IMR-90 (cell line): ENCODE data around the gene CLEC19A. TPM values are rescaled to one million over a fixed set of nuclear protein-coding genes. Genes with fewer than 3 reads are reported as not detected.

ENCODE experiments used
- ATAC-seq: fragments of 200-7000 bp; cut with Tn5 transposase; 2 replicates; pipeline ENCODE4 v1.9.1; 2020; ENCODE audit warnings: low read depth, mild to moderate bottlenecking, moderate library complexity
- BruUV-seq: library from RNA; stranded (reverse); fragments of 400-500 nt; replicated peaks from 2 replicates; lab custom pipeline; 2021; lab: Mats Ljungman, UMichigan
- CTCF ChIA-PET: fragments of 300-600 bp; formaldehyde crosslinking; extraction: SDS; loops from one replicate; lab custom pipeline; 2021; ENCODE audit warnings: antibody characterized with exemption; lab: Yijun Ruan, JAX
- POLR2A ChIA-PET: fragments of 300-600 bp; sonication (Branson Sonifier 250); formaldehyde crosslinking; loops from one replicate; lab custom pipeline; 2022; ENCODE audit warnings: antibody characterized with exemption; ENCODE audit not compliant: unreplicated experiment; lab: Charles Lee
- DNase-seq: peaks from one replicate; pipeline ENCODE4 v3.0.0; 2013
- H2AFZ ChIP-seq: replicated peaks from 2 replicates; pipeline ENCODE3; 2013; ENCODE audit warnings: low read length, mild to moderate bottlenecking; ENCODE audit not compliant: poor library complexity
- H2AK5ac ChIP-seq: 2 replicates; pipeline ENCODE4 v1.6.1; 2013; ENCODE audit warnings: low read depth, low read length, inconsistent platforms
- H2AK9ac ChIP-seq: replicated peaks from 2 replicates; pipeline ENCODE3; 2013; ENCODE audit warnings: mild to moderate bottlenecking, low read depth, low read length, moderate library complexity; ENCODE audit not compliant: poor library complexity
- H2BK120ac ChIP-seq: 2 replicates; pipeline ENCODE4 v1.6.1; 2013; ENCODE audit warnings: low read depth, low read length, inconsistent platforms
- H2BK15ac ChIP-seq: 3 replicates; pipeline ENCODE4 v1.6.1; 2013; ENCODE audit warnings: low read depth, low read length, inconsistent platforms
- H2BK20ac ChIP-seq: 2 replicates; pipeline ENCODE4 v1.6.1; 2013; ENCODE audit warnings: low read depth, mild to moderate bottlenecking, inconsistent platforms, low read length, moderate library complexity
- H2BK5ac ChIP-seq: 2 replicates; pipeline ENCODE4 v1.6.1; 2013; ENCODE audit warnings: mild to moderate bottlenecking, low read depth, low read length, inconsistent platforms; ENCODE audit not compliant: poor library complexity, severe bottlenecking
- H3K14ac ChIP-seq: replicated peaks from 2 replicates; pipeline ENCODE4 v1.6.1; 2013; ENCODE audit warnings: low read depth, low read length, inconsistent platforms
- H3K18ac ChIP-seq: 2 replicates; pipeline ENCODE4 v1.6.1; 2013; ENCODE audit warnings: low read depth, low read length, control low read depth
- H3K23ac ChIP-seq: 2 replicates; pipeline ENCODE4 v1.6.1; 2013; ENCODE audit warnings: low read depth, low read length, inconsistent platforms
- H3K27ac ChIP-seq: 2 replicates; pipeline ENCODE4 v1.5.1; 2013; ENCODE audit warnings: mild to moderate bottlenecking, control low read depth, low read length; ENCODE audit not compliant: insufficient read depth
- H3K27me3 ChIP-seq: 2 replicates; pipeline ENCODE4 v1.6.1; 2013; ENCODE audit warnings: low read length; ENCODE audit not compliant: control insufficient read depth, insufficient read depth
- H3K36me3 ChIP-seq: 2 replicates; pipeline ENCODE4 v1.6.1; 2013; ENCODE audit warnings: low read length, mixed read lengths; ENCODE audit not compliant: control insufficient read depth, insufficient read depth
- H3K4ac ChIP-seq: 2 replicates; pipeline ENCODE4 v1.6.1; 2013; ENCODE audit warnings: low read depth, low read length, inconsistent platforms
- H3K4me1 ChIP-seq: 2 replicates; pipeline ENCODE4 v1.6.1; 2013; ENCODE audit warnings: low read length, mixed read lengths; ENCODE audit not compliant: control insufficient read depth, insufficient read depth
- H3K4me2 ChIP-seq: 2 replicates; pipeline ENCODE4 v1.6.1; 2013; ENCODE audit warnings: low read depth, mild to moderate bottlenecking, control low read depth, low read length, moderate library complexity
- H3K4me3 ChIP-seq: 2 replicates; pipeline ENCODE4 v1.5.1; 2013; ENCODE audit warnings: low read depth, mild to moderate bottlenecking, control low read depth, low read length, moderate library complexity; ENCODE audit not compliant: insufficient read depth
- H3K56ac ChIP-seq: 2 replicates; pipeline ENCODE4 v1.6.1; 2013; ENCODE audit warnings: low read length, inconsistent platforms; ENCODE audit not compliant: insufficient read depth; ENCODE audit errors: extremely low read depth
- H3K79me1 ChIP-seq, 2 experiments: 2 replicates each; pipeline ENCODE4 v1.6.1; 2013; ENCODE audit warnings: low read length in 2 of 2, inconsistent platforms in 1 of 2, low read depth in 1 of 2
- H3K9ac ChIP-seq: 2 replicates; pipeline ENCODE4 v1.6.1; 2013; ENCODE audit warnings: low read depth, low read length, control low read depth
- H3K9me1 ChIP-seq: 2 replicates; pipeline ENCODE4 v1.6.1; 2013; ENCODE audit warnings: low read length, inconsistent platforms; ENCODE audit not compliant: insufficient read depth
- H3K9me3 ChIP-seq: 2 replicates; pipeline ENCODE4 v1.6.1; 2013; ENCODE audit warnings: low read length; ENCODE audit not compliant: control insufficient read depth, insufficient read depth
- H4K20me1 ChIP-seq: 2 replicates; pipeline ENCODE4 v1.6.1; 2013; ENCODE audit warnings: low read length, inconsistent platforms; ENCODE audit not compliant: insufficient read depth
- H4K5ac ChIP-seq: 2 replicates; pipeline ENCODE4 v1.6.1; 2013; ENCODE audit warnings: mild to moderate bottlenecking, low read depth, low read length, control low read depth
- H4K8ac ChIP-seq, 2 experiments: 2 replicates each; pipeline ENCODE4 v1.6.1; 2013; ENCODE audit warnings: low read depth in 2 of 2, low read length in 2 of 2, control low read depth in 1 of 2, inconsistent platforms in 1 of 2
- H4K91ac ChIP-seq: 2 replicates; pipeline ENCODE4 v1.6.1; 2013; ENCODE audit warnings: low read depth, low read length, inconsistent platforms; ENCODE audit not compliant: insufficient read depth
- BHLHE40 ChIP-seq: fragments of 150-350 bp; IDR thresholded peaks from 2 replicates; pipeline ENCODE4 v1.6.1; 2016; ENCODE audit warnings: mild to moderate bottlenecking, low read depth, low read length
- CEBPB ChIP-seq: IDR thresholded peaks from 2 replicates; pipeline ENCODE4 v1.6.1; 2012; ENCODE audit warnings: low read depth, low read length, improper control_type of control experiment
- CHD1 ChIP-seq: IDR thresholded peaks from 2 replicates; pipeline ENCODE4 v1.6.1; 2012; ENCODE audit warnings: low read depth, low read length, improper control_type of control experiment
- CTCF ChIP-seq: conservative IDR thresholded peaks from 2 replicates; pipeline ENCODE4 v1.5.1; 2012; ENCODE audit warnings: mild to moderate bottlenecking, low read depth, low read length, improper control_type of control experiment
- ELK1 ChIP-seq: fragments of 150-350 bp; IDR thresholded peaks from 2 replicates; pipeline ENCODE4 v1.6.1; 2016; ENCODE audit warnings: low read depth, mild to moderate bottlenecking, low read length, moderate library complexity, borderline replicate concordance
- FOS ChIP-seq: fragments of 150-350 bp; IDR thresholded peaks from 2 replicates; pipeline ENCODE4 v1.6.1; 2016; ENCODE audit warnings: low read depth, low read length
- MAFK ChIP-seq: IDR thresholded peaks from 2 replicates; pipeline ENCODE4 v1.6.1; 2012; ENCODE audit warnings: low read depth, low read length, improper control_type of control experiment
- MAZ ChIP-seq: IDR thresholded peaks from 2 replicates; pipeline ENCODE4 v1.6.1; 2012; ENCODE audit warnings: low read depth, mild to moderate bottlenecking, low read length, improper control_type of control experiment, moderate library complexity, borderline replicate concordance
- NFE2L2 ChIP-seq: fragments of 150-350 bp; IDR thresholded peaks from 2 replicates; pipeline ENCODE4 v1.6.1; 2016; ENCODE audit warnings: low read depth, mild to moderate bottlenecking, low read length
- POLR2A ChIP-seq: IDR thresholded peaks from 2 replicates; pipeline ENCODE4 v1.6.1; 2012; ENCODE audit warnings: mild to moderate bottlenecking, low read depth, low read length
- RCOR1 ChIP-seq: IDR thresholded peaks from 2 replicates; pipeline ENCODE4 v1.6.1; 2012; ENCODE audit warnings: mild to moderate bottlenecking, low read length, improper control_type of control experiment; ENCODE audit not compliant: insufficient replicate concordance
- RFX5 ChIP-seq: IDR thresholded peaks from 2 replicates; pipeline ENCODE4 v1.8.0; 2012; ENCODE audit warnings: low read depth, mild to moderate bottlenecking, low read length, moderate library complexity
- WGBS, 2 experiments: methylation state at CpG; one replicate each; pipeline versions ENCODE4 v1.1.5 to v1.1.7; 2013; ENCODE audit warnings: missing lambda C conversion rate in 2 of 2; ENCODE audit not compliant: insufficient read length in 1 of 2; ENCODE audit errors: extremely low coverage in 2 of 2; 5-methylcytosine and 5-hydroxymethylcytosine counted together
- dilution Hi-C: fragments of 300-500 bp; cut with HindIII; formaldehyde crosslinking; loops from one replicate; pipeline ENCODE4 v1.14.3; 2018; ENCODE audit warnings: low sequenced_read_pairs; ENCODE audit not compliant: unreplicated experiment
- in situ Hi-C: fragments of 300-500 bp; cut with MboI; formaldehyde crosslinking; loops from 3 replicates; pipeline ENCODE4 v1.14.3; 2019; ENCODE audit warnings: low sequenced_read_pairs, inconsistent platforms, mixed read lengths
- intact Hi-C: fragments of 100-400 bp; cut with micrococcal nuclease; formaldehyde crosslinking; loops from 2 replicates; pipeline ENCODE4 v1.10.0; 2022
- polyA plus RNA-seq, 3 experiments: library from polyadenylated mRNA; depleted of rRNA; stranded (reverse); fragments of >200 nt; gene quantifications; 2 replicates each; pipeline ENCODE4 v1.2.3, GENCODE V29; 2012; ENCODE audit warnings: low replicate concordance in 1 of 3
- total RNA-seq: library from RNA; depleted of rRNA; stranded (reverse); fragments of >200 nt; gene quantifications from 2 replicates; pipeline ENCODE4 v1.2.3, GENCODE V29; 2012

Gene CLEC19A
- total and polyA plus RNA-seq, 2 of the 4 experiments (the other 2 are of a cell fraction), result not detected

- Histone ChIP-seq H2AK9ac (no peak overlapping the region), H2BK120ac (no peak overlapping the region), H2BK20ac (no peak overlapping the region), H2BK15ac (no peak overlapping the region), H3K36me3 (no peaks in the 10 kb centered on the region), H3K4me1 (no peaks in the 10 kb centered on the region), H2AFZ (no peak overlapping the region), H2AK5ac (no peak overlapping the region), H3K4ac (no peak overlapping the region), H3K9me3 (peaks cover 8% of the 10 kb centered on the region; the same call in 1 of the 2 replicates), H3K79me1 (no peaks in the 10 kb centered on the region), H3K4me3 (no peak overlapping the region), H3K9me1 (no peaks in the 10 kb centered on the region), H3K14ac (no peak overlapping the region), H3K4me2 (no peak overlapping the region), H3K56ac (no peak overlapping the region), H3K18ac (no peak overlapping the region), H4K91ac (no peak overlapping the region), H4K5ac (no peak overlapping the region), H4K8ac (no peak overlapping the region), H3K27ac (no peak overlapping the region), H3K27me3 (no peaks in the 10 kb centered on the region), H3K9ac (no peak overlapping the region), H2BK5ac (no peak overlapping the region), H4K20me1 (no peaks in the 10 kb centered on the region), H3K23ac (no peak overlapping the region)
- in situ Hi-C loops (no loop called here), intact Hi-C loops (no loop called here), dilution Hi-C loops (no loop called here)
- TF ChIP-seq FOS (no peak), MAFK (no peak), ELK1 (no peak), MAZ (no peak), BHLHE40 (no peak), RFX5 (no peak), NFE2L2 (no peak), POLR2A (no peak), CEBPB (no peak), CHD1 (no peak), CTCF (no peak), RCOR1 (no peak)
- ChIA-PET POLR2A (no interaction called here), CTCF (no interaction called here)
- WGBS, 2 experiments, result 82% methylated on average over 9 of the region's 13 CpGs; no CpG with 5 or more reads in 1 of the 2 experiments
- BruUV-seq, result no TSS peak
- DNase-seq, result no peak
- ATAC-seq, result no peak
Observed at GRCh38 chr16:19239511-19240155, 45.9 kb upstream of the CLEC19A start.
